Measurements from ENCODE around the gene HTRA1.

HTRA1 gene

GRCh38 chr10:122548407-122549085 lies 87.2 kb downstream of the HTRA1 start:
- no peak overlapping the region for H4K8ac ChIP-seq (ENCODE audit: low read depth, low read length)
- no peak overlapping the region for H3K23ac ChIP-seq (ENCODE audit: low read depth, low read length, poor library complexity)
- no peak overlapping the region for H2BK120ac ChIP-seq (ENCODE audit: low read depth, low read length)
- no peak overlapping the region for H3K27ac ChIP-seq (replicated peaks; ENCODE audit: low read length)
- peaks cover 0 to 13% (median 0%) of the 10 kb centered on the region in 3 experiments for H3K27me3 ChIP-seq (ENCODE audit: control insufficient read depth in 3 of 3, insufficient read depth in 3 of 3, low read depth in 1 of 3, low read length in 3 of 3)
- no peaks in the 10 kb centered on the region for H3K36me3 ChIP-seq (replicated peaks in 1 of 2; ENCODE audit: control insufficient read depth in 2 of 2, insufficient read depth in 2 of 2, low read length in 2 of 2)
- H2BK15ac ChIP-seq (ENCODE audit: low read length): no peak overlapping the region
- no peaks in the 10 kb centered on the region for H3K4me1 ChIP-seq (ENCODE audit: control insufficient read depth in 2 of 2, insufficient read depth in 1 of 2, low read depth in 1 of 2, low read length in 2 of 2)
- H2AK5ac ChIP-seq (ENCODE audit: low read depth, low read length): no peak overlapping the region
- no peak overlapping the region for H3K4ac ChIP-seq (ENCODE audit: low read length)
- no peak for DNase-seq (ENCODE audit: low spot score)
- no peak overlapping the region for H3K9ac ChIP-seq (ENCODE audit: low read depth, low read length, poor library complexity)
- H3K18ac ChIP-seq (ENCODE audit: low read length): no peak overlapping the region
- H3K9me3 ChIP-seq (replicated peaks in 1 of 2; ENCODE audit: control insufficient read depth in 2 of 2, insufficient read depth in 1 of 2, low read depth in 1 of 2, low read length in 2 of 2): no peaks in the 10 kb centered on the region
- H3K14ac ChIP-seq (ENCODE audit: low read length): no peak overlapping the region
- no CpG with 5 or more reads among the region's 11 CpGs for WGBS, 2 donors (ENCODE audit: extremely low coverage in 2 of 2, insufficient read length in 2 of 2, insufficient replicate concordance in 1 of 2)
- no peak overlapping the region for H2BK12ac ChIP-seq (ENCODE audit: low read length)
- no peaks in the 10 kb centered on the region for H3K79me1 ChIP-seq (ENCODE audit: low read depth, low read length)
- H3K4me2 ChIP-seq (ENCODE audit: insufficient read depth, low read length, poor library complexity, severe bottlenecking): no peak overlapping the region
- no peak overlapping the region for H2AFZ ChIP-seq (ENCODE audit: low read length)
- H2BK5ac ChIP-seq (ENCODE audit: low read length): no peak overlapping the region
- H4K91ac ChIP-seq (ENCODE audit: low read depth, low read length, poor library complexity): no peak overlapping the region
- no peak overlapping the region for H3K4me3 ChIP-seq (ENCODE audit: low read length in 2 of 2)

- H3K27ac ChIP-seq (replicated peaks; ENCODE audit: low read length): no peak overlapping the region
- H4K8ac ChIP-seq (ENCODE audit: low read depth, low read length): no peak overlapping the region
- H3K9me3 ChIP-seq (replicated peaks in 1 of 2; ENCODE audit: control insufficient read depth in 2 of 2, insufficient read depth in 1 of 2, low read depth in 1 of 2, low read length in 2 of 2): no peaks in the 10 kb centered on the region
- no peak overlapping the region for H4K91ac ChIP-seq (ENCODE audit: low read depth, low read length, poor library complexity)
- H2BK5ac ChIP-seq (ENCODE audit: low read length): no peak overlapping the region
- H3K18ac ChIP-seq (ENCODE audit: low read length): no peak overlapping the region
- no peak overlapping the region for H2BK12ac ChIP-seq (ENCODE audit: low read length)
- H3K4me2 ChIP-seq (ENCODE audit: insufficient read depth, low read length, poor library complexity, severe bottlenecking): no peak overlapping the region
- WGBS, 2 donors (ENCODE audit: extremely low coverage in 2 of 2, insufficient read length in 2 of 2, insufficient replicate concordance in 1 of 2): no CpG with 5 or more reads among the region's 2 CpGs
- H3K79me1 ChIP-seq (ENCODE audit: low read depth, low read length): no peaks in the 10 kb centered on the region
- H3K9ac ChIP-seq (ENCODE audit: low read depth, low read length, poor library complexity): no peak overlapping the region
- no peak for DNase-seq (ENCODE audit: low spot score)
- H3K14ac ChIP-seq (ENCODE audit: low read length): no peak overlapping the region
- no peak overlapping the region for H2AK5ac ChIP-seq (ENCODE audit: low read depth, low read length)
- no peaks in the 10 kb centered on the region for H3K4me1 ChIP-seq (ENCODE audit: control insufficient read depth in 2 of 2, insufficient read depth in 1 of 2, low read depth in 1 of 2, low read length in 2 of 2)
- H2BK15ac ChIP-seq (ENCODE audit: low read length): no peak overlapping the region
- no peaks in the 10 kb centered on the region for H3K36me3 ChIP-seq (replicated peaks in 1 of 2; ENCODE audit: control insufficient read depth in 2 of 2, insufficient read depth in 2 of 2, low read length in 2 of 2)
- H2AFZ ChIP-seq (ENCODE audit: low read length): no peak overlapping the region
- H3K27me3 ChIP-seq (ENCODE audit: control insufficient read depth in 3 of 3, insufficient read depth in 3 of 3, low read depth in 1 of 3, low read length in 3 of 3): peaks cover 0 to 9% (median 0%) of the 10 kb centered on the region in 3 experiments
- H3K4ac ChIP-seq (ENCODE audit: low read length): no peak overlapping the region
- no peak overlapping the region for H3K4me3 ChIP-seq (ENCODE audit: low read length in 2 of 2)
- H2BK120ac ChIP-seq (ENCODE audit: low read depth, low read length): no peak overlapping the region
- no peak overlapping the region for H3K23ac ChIP-seq (ENCODE audit: low read depth, low read length, poor library complexity)
Measured at GRCh38 chr10:122549636-122550035, 88.3 kb downstream of the HTRA1 start.

GRCh38 chr10:122550427-122550826 lies 89.1 kb downstream of the HTRA1 start:
- Histone ChIP-seq H3K4ac (ENCODE audit: low read length) (no peak overlapping the region), H3K14ac (ENCODE audit: low read length) (no peak overlapping the region), H3K18ac (ENCODE audit: low read length) (peak overlapping the region; percentile 42), H3K27me3 (ENCODE audit: control insufficient read depth in 3 of 3, insufficient read depth in 3 of 3, low read depth in 1 of 3, low read length in 3 of 3) (peaks cover 0 to 9% (median 0%) of the 10 kb centered on the region in 3 experiments), H3K27ac (replicated peaks; ENCODE audit: low read length) (no peak overlapping the region), H2BK120ac (ENCODE audit: low read depth, low read length) (no peak overlapping the region), H3K9ac (ENCODE audit: low read depth, low read length, poor library complexity) (peak overlapping the region; percentile 64), H4K8ac (ENCODE audit: low read depth, low read length) (no peak overlapping the region), H2BK15ac (ENCODE audit: low read length) (no peak overlapping the region), H2AK5ac (ENCODE audit: low read depth, low read length) (no peak overlapping the region), H4K91ac (ENCODE audit: low read depth, low read length, poor library complexity) (no peak overlapping the region), H3K4me3 (ENCODE audit: low read length in 2 of 2) (peak overlapping the region in 1 of 2 donors; percentile 31), H3K79me1 (ENCODE audit: low read depth, low read length) (no peaks in the 10 kb centered on the region), H3K4me2 (ENCODE audit: insufficient read depth, low read length, poor library complexity, severe bottlenecking) (no peak overlapping the region), H3K36me3 (replicated peaks in 1 of 2; ENCODE audit: control insufficient read depth in 2 of 2, insufficient read depth in 2 of 2, low read length in 2 of 2) (no peaks in the 10 kb centered on the region), H3K23ac (ENCODE audit: low read depth, low read length, poor library complexity) (no peak overlapping the region), H3K4me1 (ENCODE audit: control insufficient read depth in 2 of 2, insufficient read depth in 1 of 2, low read depth in 1 of 2, low read length in 2 of 2) (no peaks in the 10 kb centered on the region), H3K9me3 (replicated peaks in 1 of 2; ENCODE audit: control insufficient read depth in 2 of 2, insufficient read depth in 1 of 2, low read depth in 1 of 2, low read length in 2 of 2) (no peaks in the 10 kb centered on the region), H2AFZ (ENCODE audit: low read length) (no peak overlapping the region), H2BK12ac (ENCODE audit: low read length) (no peak overlapping the region), H2BK5ac (ENCODE audit: low read length) (no peak overlapping the region)
- WGBS, 2 donors (ENCODE audit: extremely low coverage in 2 of 2, insufficient read length in 2 of 2, insufficient replicate concordance in 1 of 2): no CpG with 5 or more reads among the region's 9 CpGs
- DNase-seq (ENCODE audit: low spot score): no peak

GRCh38 chr10:122550983-122551382 lies 89.6 kb downstream of the HTRA1 start:
- H3K23ac ChIP-seq (ENCODE audit: low read depth, low read length, poor library complexity): no peak overlapping the region
- no CpG with 5 or more reads among the region's 3 CpGs for WGBS, 2 donors (ENCODE audit: extremely low coverage in 2 of 2, insufficient read length in 2 of 2, insufficient replicate concordance in 1 of 2)
- DNase-seq (ENCODE audit: low spot score): no peak

More at GRCh38 chr10:122550983-122551382, 89.6 kb downstream of the HTRA1 start:
- H3K27ac ChIP-seq (replicated peaks; ENCODE audit: low read length): no peak overlapping the region
- no peak overlapping the region for H2BK120ac ChIP-seq (ENCODE audit: low read depth, low read length)
- H3K4ac ChIP-seq (ENCODE audit: low read length): no peak overlapping the region
- H2AFZ ChIP-seq (ENCODE audit: low read length): no peak overlapping the region
- H3K4me3 ChIP-seq (ENCODE audit: low read length in 2 of 2): no peak overlapping the region
- no peak overlapping the region for H3K18ac ChIP-seq (ENCODE audit: low read length)
- peak overlapping the region; percentile 39 for H2BK15ac ChIP-seq (ENCODE audit: low read length)
- no peak overlapping the region for H2BK12ac ChIP-seq (ENCODE audit: low read length)
- H3K4me2 ChIP-seq (ENCODE audit: insufficient read depth, low read length, poor library complexity, severe bottlenecking): no peak overlapping the region
- no peak overlapping the region for H2BK5ac ChIP-seq (ENCODE audit: low read length)
- no peaks in the 10 kb centered on the region for H3K79me1 ChIP-seq (ENCODE audit: low read depth, low read length)
- no peak overlapping the region for H2AK5ac ChIP-seq (ENCODE audit: low read depth, low read length)
- no peaks in the 10 kb centered on the region for H3K4me1 ChIP-seq (ENCODE audit: control insufficient read depth in 2 of 2, insufficient read depth in 1 of 2, low read depth in 1 of 2, low read length in 2 of 2)
- no peaks in the 10 kb centered on the region for H3K36me3 ChIP-seq (replicated peaks in 1 of 2; ENCODE audit: control insufficient read depth in 2 of 2, insufficient read depth in 2 of 2, low read length in 2 of 2)
- no peak overlapping the region for H3K14ac ChIP-seq (ENCODE audit: low read length)
- no peak overlapping the region for H3K9ac ChIP-seq (ENCODE audit: low read depth, low read length, poor library complexity)
- no peak overlapping the region for H4K8ac ChIP-seq (ENCODE audit: low read depth, low read length)
- no peak overlapping the region for H4K91ac ChIP-seq (ENCODE audit: low read depth, low read length, poor library complexity)
- no peaks in the 10 kb centered on the region for H3K9me3 ChIP-seq (replicated peaks in 1 of 2; ENCODE audit: control insufficient read depth in 2 of 2, insufficient read depth in 1 of 2, low read depth in 1 of 2, low read length in 2 of 2)
- peaks cover 0 to 9% (median 0%) of the 10 kb centered on the region in 3 experiments for H3K27me3 ChIP-seq (ENCODE audit: control insufficient read depth in 3 of 3, insufficient read depth in 3 of 3, low read depth in 1 of 3, low read length in 3 of 3)
